HG03469 (cell line): ENCODE results near the gene PTPN11.
A peak's percentile ranks its signal among the peaks of the same experiment; 100 is the strongest.
"Not testable (repeated sequence)": the region's sequence is repeated elsewhere in the genome, so short reads cannot be mapped to it uniquely, and the experiment has no call there.

Source experiments
- ATAC-seq: cut with Tn5 transposase; IDR thresholded peaks from one replicate; pipeline ENCODE4 v1.9.1; 2021; ENCODE audit warnings: mild to moderate bottlenecking, moderate library complexity, moderate number of reproducible peaks; ENCODE audit not compliant: unreplicated experiment

PTPN11 gene

GRCh38 chr12:112418608-112419296, at the start of gene PTPN11:
Gene PTPN11 (plus strand): TSS chr12:112418947. CDS start chr12:112419112, 165 bp downstream.
- peak; percentile 51 for ATAC-seq

DNA sequence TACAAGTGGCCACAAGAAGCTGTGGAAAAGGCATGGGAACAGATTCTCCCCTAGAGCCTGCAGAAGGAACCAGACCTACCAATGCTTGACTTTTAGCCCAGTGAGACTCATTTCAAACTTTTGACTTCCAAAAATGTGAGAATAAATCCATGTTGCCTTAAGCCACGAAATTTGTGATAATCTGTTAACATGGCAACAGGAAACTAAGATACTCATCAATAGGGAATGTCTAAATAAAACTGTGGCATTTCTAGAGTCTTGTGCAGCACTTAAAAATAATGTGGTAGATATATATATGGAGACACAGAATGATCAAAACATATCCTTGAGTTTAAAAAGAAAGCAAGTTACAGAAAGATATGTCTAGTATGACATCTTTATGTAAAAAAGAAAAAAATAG, 48.5 kb upstream of the PTPN11 start:
- no peak for ATAC-seq

GRCh38 chr12:112370868-112371510, 47.8 kb upstream of the PTPN11 start:
- ATAC-seq, result no peak

- ATAC-seq, result no peak
Measured at GRCh38 chr12:112374166-112374740, 44.5 kb upstream of the PTPN11 start.

DNA sequence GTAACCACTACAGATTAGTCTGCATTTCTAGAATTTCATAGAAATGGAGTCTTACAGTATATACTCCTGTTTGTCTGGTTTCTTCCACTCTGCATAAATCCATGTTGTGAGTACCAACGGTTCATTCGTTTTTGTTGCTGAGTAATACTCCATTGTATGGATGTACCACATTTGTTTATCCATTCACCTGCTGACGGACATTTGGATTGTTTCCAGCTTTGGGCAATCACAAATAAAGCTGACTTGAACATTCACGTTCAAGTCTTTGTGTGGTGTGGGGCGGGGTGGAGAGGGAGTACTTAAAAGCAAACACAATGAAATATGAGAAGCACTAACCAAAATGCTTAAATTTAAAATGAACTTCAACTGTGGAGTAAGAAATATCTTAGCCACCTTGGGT, 43.6 kb upstream of the PTPN11 start:
- no peak for ATAC-seq

GRCh38 chr12:112380663-112381405, 37.9 kb upstream of the PTPN11 start:
- ATAC-seq, result no peak

GRCh38 chr12:112381406-112381882, 37.3 kb upstream of the PTPN11 start:
- peak; percentile 19 for ATAC-seq

DNA sequence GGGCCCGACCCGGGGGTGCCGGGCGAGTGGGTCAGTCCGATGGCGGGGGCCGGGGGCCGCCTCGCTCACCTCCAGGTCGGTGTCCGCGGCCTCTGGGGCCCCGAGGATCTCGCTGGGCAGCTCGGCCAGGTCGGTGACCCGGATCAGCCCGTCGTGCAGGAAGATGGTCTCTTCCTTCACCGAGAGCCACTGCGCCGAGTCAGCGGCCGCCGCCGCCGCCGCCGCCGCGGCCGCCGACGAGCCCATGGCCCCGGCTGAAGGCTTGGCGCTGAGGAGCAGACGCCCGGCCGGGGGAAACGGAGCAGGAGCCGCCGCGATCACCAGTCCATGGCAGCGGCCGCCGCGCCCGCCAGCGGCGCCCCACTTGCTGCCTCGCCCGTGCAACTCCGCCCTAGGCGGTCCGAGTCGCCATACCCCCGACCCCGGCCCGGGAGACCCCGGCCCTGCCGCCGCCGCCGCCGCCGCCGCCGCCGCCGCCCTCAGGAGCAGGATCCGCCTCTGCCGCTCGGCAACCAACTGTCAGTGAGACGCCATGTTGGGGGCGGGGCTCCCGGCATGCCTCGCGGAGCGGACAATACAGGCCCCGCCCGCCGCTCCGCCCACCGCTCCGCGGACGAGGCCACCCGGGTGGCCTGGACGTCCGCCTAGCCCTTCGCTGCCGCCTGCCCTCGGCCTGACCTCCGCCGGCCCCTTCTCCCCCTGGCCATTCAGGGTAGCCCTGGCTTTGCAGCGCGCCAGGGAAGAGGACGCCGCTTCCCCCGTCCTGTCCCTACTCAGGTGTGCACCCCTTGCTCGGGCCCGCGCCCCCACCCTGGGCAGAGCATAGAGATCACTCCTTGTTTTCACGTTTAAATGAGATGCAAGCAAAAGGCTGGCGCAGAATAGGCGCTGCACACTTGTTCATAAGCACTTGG, 36.6 kb upstream of the PTPN11 start, which contains the start of gene HECTD4:
Gene HECTD4 (minus strand): TSS at position 549 of the 914 bp plus-strand sequence. CDS start 303 bp downstream, at position 246.
- ATAC-seq, result peak; percentile 54

- no peak for ATAC-seq
Measured at GRCh38 chr12:112382866-112383265, 35.9 kb upstream of the PTPN11 start.

GRCh38 chr12:112386726-112387125, 32.0 kb upstream of the PTPN11 start:
- ATAC-seq, result no peak

DNA sequence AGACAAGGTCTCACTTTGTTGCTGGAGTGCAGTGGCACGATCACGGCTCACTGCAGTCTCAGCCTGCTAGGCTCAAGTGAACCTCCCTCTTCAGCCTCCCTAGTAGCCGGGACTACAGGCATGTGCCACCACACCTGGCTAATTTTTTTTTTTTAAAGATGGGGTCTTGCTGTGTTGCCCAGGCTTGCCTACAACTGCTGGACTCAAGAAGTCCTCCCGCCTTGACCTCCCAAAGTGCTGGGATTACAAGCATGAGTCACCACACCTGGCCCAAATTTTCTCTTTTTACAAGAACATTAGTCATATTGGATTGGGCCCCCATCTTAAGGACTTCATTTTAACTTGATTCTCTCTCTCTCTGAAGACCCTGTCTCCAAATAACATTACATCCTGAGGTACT, 29.5 kb upstream of the PTPN11 start:
- no peak for ATAC-seq

GRCh38 chr12:112389922-112390654, 28.7 kb upstream of the PTPN11 start:
- ATAC-seq, result not testable (repeated sequence)

DNA sequence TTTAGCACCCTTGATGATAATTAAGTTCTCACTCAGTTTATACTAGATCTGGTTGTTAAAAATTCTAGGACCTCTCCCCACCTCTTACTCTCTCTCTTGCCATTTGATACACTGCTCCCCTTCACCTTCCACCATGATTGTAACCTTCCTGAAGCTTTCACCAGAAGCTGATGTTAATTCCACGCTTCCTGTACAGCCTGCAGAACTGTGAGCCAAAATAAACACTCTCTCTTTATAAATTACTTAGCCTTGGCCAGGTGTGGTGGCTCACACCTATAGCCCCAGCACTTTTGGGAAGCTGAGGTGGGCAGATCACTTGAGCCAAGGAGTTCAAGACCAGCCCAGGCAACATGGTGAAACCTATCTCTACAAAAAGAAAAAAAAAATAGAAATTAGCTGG, 25.4 kb upstream of the PTPN11 start:
- ATAC-seq, result no peak

- ATAC-seq, result no peak
Measured at GRCh38 chr12:112401054-112401453, 17.7 kb upstream of the PTPN11 start.

DNA sequence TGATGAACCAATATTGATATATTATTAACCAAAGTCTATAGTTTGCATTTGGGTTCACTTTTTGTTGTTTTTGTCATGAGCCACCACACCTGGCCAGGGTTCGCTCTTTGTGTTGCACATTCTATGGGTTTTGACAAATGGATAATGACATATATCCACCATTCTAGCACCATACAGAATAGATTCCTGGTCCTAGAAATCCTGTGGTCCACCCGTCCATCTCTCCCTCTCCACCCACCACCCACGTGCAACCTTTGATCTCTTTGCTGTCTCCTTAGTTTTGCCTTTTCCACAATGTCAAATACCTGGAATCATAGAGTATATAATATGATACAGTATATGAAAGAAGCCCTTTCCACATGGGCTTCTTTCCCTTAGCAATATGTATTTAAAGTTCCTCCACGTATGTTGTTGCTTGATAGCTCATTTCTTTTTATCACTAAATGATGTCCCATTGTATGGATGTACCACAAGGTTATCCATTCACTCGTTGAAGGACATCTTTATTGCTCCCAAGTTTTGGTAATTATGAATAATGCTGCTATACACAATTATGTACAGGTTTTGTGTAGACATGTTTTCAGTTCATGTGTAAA, 16.7 kb upstream of the PTPN11 start:
- ATAC-seq, result no peak

GRCh38 chr12:112406519-112407488, 11.9 kb upstream of the PTPN11 start:
- no peak for ATAC-seq

DNA sequence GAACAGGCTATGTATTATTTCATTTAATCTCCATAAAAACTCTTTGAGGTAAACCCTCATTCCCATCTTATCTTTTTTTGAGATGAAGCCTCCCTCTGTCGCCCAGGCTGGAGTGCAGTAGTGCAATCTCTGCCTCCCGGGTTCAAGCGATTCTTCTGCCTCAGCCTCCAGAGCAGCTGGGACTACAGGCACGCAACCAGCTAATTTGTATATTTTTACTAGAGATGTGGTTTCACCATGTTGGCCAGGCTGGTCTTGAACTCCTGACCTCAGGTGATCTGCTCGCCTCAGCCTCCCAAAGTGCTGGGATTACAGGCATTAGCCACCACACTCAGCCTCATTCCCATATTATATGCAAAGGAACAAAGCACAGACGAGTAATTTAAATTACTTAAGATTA, 11.1 kb upstream of the PTPN11 start:
- ATAC-seq, result not testable (repeated sequence)

- no peak for ATAC-seq
Measured at GRCh38 chr12:112408621-112409020, 10.1 kb upstream of the PTPN11 start.
